ENCODE results near the gene CRYAB.

DNA sequence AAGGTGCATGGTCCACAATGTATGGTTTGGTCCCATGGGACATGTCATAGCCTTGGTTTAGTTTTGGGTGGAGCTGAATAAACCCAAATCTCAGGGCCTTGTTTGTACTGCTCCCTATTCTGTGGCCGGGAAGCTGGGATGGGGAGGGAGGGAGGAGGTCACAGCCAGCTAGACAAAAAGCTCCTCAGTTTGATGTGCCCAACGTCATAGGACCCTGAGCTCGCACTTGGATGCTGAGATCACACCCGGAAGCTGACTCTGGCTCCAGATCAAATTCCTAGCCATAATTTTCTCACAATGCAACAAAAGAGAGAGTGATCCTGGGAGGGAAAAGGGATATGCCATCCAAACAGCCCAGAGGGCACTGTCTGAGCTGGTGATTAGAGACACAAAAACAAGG is 2.4 kb upstream of the CRYAB start:
- TF ChIP-seq POLR2A (IDR thresholded peaks at IDR 0.05; ENCODE audit: low read length) (no peak), GATA1 (IDR thresholded peaks at IDR 0.05; ENCODE audit: low read depth, low read length) (no peak)

All from erythroblast (primary cell).